GM21619 (cell line): ENCODE measurements around the gene UST.
A peak's percentile ranks its signal among the peaks of the same experiment; 100 is the strongest.
"Not testable (repeated sequence)": the region's sequence is repeated elsewhere in the genome, so short reads cannot be mapped to it uniquely, and the experiment has no call there.

Experiments used
- ATAC-seq: cut with Tn5 transposase; IDR thresholded peaks from one replicate; pipeline ENCODE4 v1.9.1; 2021; ENCODE audit not compliant: unreplicated experiment

UST gene

GRCh38 chr6:148967541-148967956 is 220.7 kb downstream of the UST start:
- ATAC-seq, result no peak

- no peak for ATAC-seq
Observed at GRCh38 chr6:148968771-148969602, 222.2 kb downstream of the UST start.

- ATAC-seq, result no peak
Observed at GRCh38 chr6:148969603-148970061, 222.8 kb downstream of the UST start.

- ATAC-seq, result no peak
Observed at GRCh38 chr6:148971031-148971927, 224.4 kb downstream of the UST start.

GRCh38 chr6:148972481-148972880 is 225.7 kb downstream of the UST start:
- peak; percentile 98 for ATAC-seq

GRCh38 chr6:148973538-148974208 is 226.8 kb downstream of the UST start:
- ATAC-seq, result no peak

- no peak for ATAC-seq
Observed at GRCh38 chr6:148974351-148974750, 227.5 kb downstream of the UST start.

GRCh38 chr6:148978298-148978697 is 231.5 kb downstream of the UST start:
- not testable (repeated sequence) for ATAC-seq

- no peak for ATAC-seq
Observed at GRCh38 chr6:148979014-148979901, 232.4 kb downstream of the UST start.

GRCh38 chr6:148980234-148980633 is 233.4 kb downstream of the UST start:
- ATAC-seq, result no peak

- ATAC-seq, result no peak
Observed at GRCh38 chr6:148981515-148981914, 234.7 kb downstream of the UST start.

GRCh38 chr6:148983101-148983761 is 236.4 kb downstream of the UST start:
- no peak for ATAC-seq

GRCh38 chr6:148983966-148984365 is 237.1 kb downstream of the UST start:
- no peak for ATAC-seq

- ATAC-seq, result no peak
Observed at GRCh38 chr6:148984531-148985056, 237.8 kb downstream of the UST start.

GRCh38 chr6:148985499-148985898 is 238.7 kb downstream of the UST start:
- ATAC-seq, result no peak

GRCh38 chr6:148986608-148987007 is 239.8 kb downstream of the UST start:
- ATAC-seq, result no peak

- no peak for ATAC-seq
Observed at GRCh38 chr6:148987982-148988381, 241.2 kb downstream of the UST start.

GRCh38 chr6:148989585-148989984 is 242.8 kb downstream of the UST start:
- no peak for ATAC-seq

- no peak for ATAC-seq
Observed at GRCh38 chr6:148990403-148990802, 243.6 kb downstream of the UST start.
